DMS153 treated with DMSO at 0.1 percent for 48 hours (cell line): ENCODE results near the gene SLC16A2.
"Not testable (repeated sequence)": the region's sequence is repeated elsewhere in the genome, so short reads cannot be mapped to it uniquely, and the experiment has no call there.

Source experiments
- DNase-seq: peaks from one replicate; lab custom pipeline; 2025; ENCODE audit not compliant: unreplicated experiment; lab: John Stamatoyannopoulos, UW

SLC16A2 gene

DNA sequence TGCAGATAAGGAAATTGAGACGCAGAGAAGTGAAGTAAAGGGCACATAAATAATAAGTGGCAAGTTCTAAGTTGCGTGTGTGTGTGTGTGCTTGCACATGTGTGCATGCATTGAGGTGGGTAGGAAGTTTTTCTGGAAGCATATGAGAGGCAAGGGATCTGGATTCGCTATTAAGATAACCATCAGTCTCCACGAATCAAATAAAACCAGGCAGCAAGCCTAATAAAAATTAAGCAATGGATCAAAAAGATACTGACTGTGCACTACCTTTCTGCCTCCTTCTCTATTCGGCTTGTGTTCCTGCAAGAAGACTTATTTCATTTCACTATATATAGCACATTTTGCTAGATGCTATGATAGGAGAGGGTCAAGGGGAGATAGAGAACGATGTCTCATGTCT is 23.8 kb downstream of the SLC16A2 start:
- no peak for DNase-seq

DNA sequence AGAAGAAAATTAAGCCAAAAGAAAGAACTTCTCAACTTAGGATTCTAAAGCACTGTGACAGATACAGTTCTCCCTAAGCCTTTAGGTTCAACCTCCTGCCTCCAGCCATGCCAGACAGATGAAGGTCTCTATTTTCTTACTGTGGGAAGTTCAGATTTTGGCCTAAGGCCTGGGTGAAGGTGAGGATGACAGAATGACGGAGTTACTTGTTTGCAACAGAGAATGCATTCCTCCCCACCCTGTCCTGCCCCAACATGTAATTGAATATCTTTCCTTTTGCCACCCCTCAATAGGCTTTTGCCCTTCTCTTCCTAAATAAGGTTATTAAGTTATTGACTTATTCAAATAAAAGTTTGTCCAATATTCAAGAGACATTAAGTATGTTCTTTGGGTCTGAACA is 25.6 kb downstream of the SLC16A2 start:
- DNase-seq, result no peak

DNA sequence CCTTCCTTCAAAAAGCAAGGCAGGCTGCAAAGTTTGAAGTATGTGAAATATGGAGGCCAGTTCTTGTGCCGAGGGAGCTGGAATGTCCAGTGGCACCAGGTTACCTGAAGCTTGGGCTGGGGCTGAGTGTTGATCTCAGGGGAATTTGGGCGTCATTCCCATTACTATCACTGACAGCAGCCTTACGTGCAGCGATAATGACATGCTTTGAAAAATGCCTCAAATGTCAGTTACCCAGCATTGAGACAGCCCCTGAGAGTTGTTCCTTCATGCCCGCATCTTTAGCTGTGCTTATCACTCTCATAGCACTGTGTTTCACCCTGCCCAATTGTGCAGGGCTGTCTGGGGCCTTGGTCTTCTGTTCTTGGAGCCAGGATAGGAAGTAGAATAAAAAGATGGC is 27.4 kb downstream of the SLC16A2 start:
- DNase-seq, result no peak

DNA sequence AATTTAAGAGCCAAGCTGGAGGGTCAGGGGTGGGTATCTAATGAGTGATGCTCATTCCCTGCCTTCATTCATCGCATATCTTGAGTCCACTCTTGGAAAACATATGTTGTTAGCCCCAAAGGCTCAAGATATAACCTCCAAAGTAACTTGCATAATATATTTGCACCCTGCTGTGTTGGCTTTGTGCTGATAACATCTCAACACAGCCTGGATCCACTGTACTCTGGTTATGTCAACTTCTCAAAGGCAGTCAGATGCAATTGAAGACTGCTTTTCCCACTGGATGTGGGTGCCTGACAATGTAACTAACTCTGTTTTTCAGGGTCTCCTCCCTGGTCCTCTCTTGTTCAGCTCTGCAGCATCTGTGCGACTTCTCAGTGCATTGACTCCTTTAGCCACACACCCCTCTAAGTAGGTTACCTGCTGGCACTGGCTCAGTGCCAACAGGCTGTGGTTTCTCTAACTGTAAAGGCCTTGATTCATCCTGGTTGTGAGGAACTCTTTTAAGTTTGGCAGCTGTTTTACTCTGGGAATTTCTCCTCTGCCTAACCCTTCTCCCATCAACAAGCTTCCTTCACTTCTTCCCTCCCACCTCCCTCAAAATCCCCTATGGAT is 28.1 kb downstream of the SLC16A2 start:
- no peak for DNase-seq

DNA sequence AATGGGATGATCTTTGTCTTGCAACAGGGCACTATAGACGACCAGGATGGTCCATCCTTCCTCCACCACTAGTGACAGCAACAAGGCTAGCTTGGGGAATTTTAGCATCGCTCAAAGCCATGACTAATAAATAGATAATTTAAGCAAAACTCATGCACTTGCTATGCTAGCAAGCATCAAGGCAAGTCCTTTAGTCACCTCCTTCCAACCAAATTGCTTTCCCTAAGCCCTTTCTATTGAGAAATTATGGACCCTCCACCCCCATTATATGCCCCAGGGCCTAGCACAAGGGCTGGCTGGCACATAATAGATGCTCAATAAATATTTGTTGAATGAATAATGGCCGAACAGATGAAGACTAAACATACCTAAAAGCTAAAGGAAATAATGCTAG is 28.6 kb downstream of the SLC16A2 start:
- DNase-seq, result no peak

DNA sequence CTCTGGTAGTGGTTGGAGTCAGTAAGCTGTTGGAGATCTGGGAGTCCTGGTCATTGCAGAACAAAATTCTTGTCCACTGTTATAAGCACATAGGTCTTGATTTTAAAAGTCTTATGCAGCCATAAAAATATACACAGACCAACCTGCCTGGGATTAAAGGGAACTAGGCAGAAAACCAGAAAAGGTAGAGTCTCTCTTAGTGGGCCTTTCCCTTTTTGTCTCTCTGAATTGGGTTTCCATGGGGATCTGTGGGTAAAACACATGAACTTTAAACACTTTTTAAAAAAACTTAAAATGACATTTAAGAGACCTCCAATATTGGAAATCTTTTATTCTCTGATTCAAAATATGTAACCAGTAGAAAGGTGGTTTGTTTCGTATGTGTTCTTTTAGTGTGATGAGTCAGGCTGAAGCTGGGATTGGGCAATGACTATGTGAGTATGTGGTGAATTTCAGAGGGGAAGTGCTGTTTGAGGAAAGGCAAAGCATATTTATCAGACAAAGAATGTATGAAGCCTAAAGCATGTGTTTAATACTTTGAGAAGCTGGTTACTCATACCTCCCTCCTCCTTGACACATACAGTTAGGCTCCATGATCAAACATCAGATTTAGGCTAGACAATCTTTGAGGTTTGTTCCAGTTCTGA is 29.6 kb downstream of the SLC16A2 start:
- DNase-seq, result no peak

DNA sequence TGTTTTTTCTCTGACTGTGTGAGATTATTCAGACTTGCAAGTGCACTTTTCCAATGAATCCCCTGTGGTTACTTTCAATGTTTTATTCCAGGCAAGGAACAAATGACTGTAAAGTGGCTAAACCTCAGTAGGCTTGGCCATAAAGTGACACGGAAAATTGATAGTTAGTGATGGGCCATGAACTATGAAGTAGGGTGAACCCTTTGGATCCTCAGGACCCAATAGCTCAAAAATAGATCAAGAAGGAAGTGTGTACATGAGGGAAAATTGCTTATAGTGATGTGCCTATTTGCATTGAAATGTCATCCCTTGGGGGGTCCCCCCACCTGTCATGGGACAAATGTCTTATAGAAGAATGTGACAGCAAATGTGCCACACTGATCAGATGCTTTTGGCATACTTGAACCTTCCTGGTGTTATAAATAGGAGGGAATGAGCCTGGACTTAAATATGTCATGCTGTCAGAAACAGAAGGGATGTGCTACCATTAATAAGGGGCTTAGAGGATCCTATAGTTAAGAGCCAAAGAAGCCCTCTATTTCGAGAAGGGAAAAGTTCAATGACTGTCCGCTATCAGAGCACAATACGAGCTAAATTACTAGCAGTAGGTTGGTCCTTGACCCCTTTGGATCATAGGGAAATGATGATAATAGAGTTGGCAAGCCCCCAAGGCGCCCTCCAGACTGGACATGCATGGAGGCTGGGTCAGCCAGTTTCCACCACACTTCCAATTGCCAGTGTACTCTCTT is 30.3 kb downstream of the SLC16A2 start:
- DNase-seq, result no peak

DNA sequence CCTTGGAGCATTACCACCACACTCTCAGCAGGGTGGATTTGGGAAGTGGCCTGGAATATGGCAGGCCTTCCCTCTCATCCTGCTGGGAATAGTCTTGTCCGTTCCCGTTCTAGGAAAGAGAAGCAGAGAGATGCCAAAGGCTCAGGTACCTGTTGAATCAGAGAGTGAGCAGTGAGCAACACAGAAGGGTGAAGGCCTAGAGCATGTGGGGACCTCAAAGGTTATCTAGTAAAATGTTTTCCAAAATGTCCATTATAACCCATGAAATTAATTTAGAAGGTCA is 30.8 kb downstream of the SLC16A2 start:
- no peak for DNase-seq

DNA sequence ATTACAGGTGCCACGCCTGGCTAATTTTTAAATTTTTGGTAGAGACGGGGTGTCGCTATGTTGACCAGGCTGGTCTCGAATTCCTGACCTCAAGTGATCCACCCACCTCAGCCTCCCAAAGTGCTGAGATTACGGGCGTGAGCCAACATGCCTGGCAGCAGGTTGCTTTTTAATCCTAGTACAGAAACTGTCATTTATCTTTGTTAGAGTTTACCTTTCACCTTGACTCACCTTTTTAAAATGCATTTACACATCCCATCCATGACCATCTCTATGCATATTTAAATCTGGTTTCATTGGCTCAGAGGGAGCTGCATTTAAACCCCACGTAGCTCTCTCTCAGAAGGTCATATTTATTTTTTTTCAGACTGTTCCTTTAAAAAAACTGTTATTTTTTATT is 31.9 kb downstream of the SLC16A2 start:
- no peak for DNase-seq

DNA sequence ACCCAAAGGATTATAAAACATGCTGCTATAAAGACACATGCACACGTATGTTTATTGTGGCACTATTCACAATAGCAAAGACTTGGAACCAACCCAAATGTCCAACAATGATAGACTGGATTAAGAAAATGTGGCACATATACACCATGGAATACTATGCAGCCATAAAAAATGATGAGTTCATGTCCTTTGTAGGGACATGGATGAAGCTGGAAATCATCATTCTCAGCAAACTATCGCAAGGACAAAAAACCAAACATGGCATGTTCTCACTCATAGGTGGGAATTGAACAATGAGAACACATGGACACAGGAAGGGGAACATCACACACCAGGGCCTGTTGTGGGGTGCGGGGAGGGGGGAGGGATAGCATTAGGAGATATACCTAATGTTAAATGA is 32.9 kb downstream of the SLC16A2 start:
- not testable (repeated sequence) for DNase-seq

DNA sequence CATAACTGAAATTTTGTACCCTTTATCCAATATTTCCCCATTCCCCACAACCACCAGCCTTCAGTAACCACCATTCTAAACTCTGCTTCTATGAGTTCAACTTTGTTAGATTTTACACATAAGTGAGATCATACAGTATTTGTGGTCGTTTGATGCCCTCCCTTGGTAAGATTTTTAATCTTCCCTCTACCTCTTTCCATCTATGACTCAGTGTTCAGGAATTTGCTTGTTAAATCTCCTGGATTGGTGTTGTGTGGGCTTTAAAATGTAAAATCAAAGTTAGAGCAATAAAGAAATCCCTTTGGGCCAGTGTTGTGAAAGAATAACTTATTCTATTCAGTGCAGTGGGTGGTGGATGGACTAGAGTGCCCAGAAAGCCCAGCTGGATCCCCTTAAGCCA is 37.4 kb downstream of the SLC16A2 start:
- DNase-seq, result no peak

DNA sequence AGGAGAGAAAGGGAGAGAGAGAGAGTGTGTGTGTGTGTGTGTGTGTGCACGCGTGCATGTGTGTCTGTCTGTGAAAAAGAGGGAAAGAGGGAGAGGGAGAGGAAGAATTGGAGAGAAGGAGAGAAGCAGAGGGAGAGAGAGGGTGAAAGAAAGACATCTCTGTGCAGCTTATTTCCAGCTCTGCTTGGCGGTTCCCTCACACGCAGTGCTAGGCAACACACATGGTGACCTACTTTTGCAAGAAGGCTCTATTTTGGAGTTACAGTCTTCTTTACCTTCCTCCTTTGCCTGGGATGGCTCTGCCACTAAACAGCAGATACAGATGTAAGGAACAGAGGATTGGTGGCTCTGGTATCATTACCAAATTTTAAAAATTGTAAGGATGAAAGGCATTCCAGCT is 40.1 kb downstream of the SLC16A2 start:
- DNase-seq, result no peak

DNA sequence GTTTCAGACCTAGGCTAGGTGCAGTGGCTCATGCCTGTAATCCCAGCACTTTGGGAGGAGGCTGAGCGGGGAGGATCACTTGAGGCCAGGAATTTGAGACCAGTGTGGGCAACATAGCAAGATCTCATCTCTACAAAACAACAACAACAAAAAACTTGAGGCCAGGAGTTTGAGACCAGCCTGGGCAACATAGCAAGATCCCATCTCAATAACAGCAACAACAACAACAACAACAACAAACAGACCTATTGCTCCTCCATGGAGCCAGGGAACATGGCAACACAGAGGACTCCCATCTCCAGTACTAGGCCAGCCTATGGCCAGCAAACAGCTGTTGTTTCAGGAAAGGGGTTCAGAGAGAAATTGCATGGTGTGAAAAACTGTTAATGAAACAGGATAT is 43.4 kb downstream of the SLC16A2 start:
- DNase-seq, result no peak

DNA sequence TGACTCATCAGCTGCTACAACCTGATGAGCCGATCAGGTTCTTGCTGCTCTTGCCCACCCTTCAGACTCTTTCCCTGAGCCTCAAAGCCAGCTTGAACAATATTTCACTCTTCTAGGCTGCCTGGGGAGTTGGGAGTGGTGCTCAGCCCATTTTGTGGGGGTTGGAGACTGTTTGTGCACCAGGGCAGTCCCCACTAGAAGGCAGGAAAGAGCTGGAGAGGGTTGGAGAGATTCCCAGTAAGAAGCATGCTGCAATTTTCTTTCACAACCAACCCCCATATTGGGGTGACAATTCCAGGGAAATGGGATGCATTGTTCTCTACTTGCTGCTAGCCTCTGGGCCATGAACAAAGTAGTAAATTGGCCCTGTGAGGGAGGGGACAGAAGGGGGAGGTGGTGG is 44.1 kb downstream of the SLC16A2 start:
- DNase-seq, result no peak

DNA sequence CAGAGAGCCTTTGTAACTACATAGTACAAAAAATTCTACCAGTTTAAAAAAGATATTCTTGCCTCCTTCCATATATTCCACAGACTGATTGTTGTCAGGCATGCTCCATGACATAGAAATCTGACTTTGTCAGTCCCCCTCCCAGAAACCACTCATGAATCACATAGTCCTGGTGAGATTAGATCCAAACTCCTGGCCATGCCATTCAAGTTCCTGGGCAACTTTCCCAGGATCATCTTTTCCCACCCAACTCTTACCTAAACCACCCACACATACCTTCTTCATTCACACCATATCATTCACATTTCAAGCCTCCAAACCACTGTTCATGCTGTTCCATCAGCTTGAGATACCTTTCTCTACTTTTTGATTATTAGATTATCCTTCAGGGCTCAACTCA is 46.4 kb downstream of the SLC16A2 start:
- DNase-seq, result no peak

DNA sequence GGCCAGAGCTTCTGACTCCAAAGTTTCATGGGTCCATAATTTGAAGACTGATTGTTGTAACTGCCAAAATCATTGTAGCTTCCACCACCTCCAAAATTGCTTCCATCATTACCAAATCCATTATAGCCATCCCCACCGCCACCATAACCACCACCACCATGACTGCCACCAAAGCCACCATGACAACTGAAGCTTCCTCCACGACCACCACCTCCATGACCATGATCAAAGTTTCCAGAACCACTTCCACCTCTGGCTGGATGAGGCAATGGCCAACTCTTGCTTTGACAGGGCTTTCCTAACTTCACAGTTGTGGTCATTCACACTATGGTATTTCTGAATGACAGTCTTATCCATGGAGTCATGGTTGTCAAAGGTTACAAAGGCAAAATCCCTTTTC is 51.8 kb downstream of the SLC16A2 start:
- not testable (repeated sequence) for DNase-seq

DNA sequence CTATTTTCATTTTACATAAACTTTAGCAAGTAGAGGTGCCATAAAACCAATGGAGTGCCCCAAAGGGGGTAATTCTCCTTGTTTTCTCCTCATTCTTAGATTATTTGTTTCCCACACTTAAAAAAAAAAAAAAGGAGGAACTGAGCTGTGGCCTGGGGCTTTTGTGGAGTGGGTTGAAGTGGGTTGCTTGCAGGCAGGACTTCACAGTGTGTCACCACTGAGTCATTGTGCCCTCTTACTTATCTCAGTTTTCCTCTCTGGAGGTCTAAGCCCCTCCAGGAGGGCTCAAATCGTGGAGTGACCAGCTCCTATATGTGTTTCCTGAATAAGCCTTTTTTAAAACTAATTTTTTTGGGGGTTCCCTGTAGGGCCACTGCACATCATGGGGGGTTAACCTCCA is 69.0 kb downstream of the SLC16A2 start:
- DNase-seq, result no peak

DNA sequence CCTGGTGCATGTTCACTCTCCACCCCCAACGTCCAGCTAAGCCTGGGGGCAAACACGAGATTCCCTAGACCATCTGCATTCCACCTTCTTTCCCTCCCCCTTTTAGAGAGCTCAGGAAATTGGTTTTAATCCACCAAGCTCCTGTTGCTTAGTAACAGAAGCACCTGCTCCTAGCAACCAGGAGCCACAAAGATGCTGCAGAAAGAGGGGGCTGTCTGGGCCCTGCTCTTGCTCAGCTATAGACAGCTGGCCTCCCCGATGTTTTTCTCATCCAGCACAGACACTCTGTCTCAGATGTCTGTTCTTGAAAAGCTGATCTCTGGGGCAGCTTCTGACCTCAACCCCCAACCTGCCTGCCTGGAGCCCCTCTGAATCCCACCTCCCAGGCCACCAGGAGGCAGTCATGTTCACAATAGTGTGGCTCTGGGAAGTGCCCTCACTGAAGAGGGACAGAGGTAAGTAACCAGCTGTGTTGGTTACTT is 71.5 kb downstream of the SLC16A2 start:
- DNase-seq, result no peak

DNA sequence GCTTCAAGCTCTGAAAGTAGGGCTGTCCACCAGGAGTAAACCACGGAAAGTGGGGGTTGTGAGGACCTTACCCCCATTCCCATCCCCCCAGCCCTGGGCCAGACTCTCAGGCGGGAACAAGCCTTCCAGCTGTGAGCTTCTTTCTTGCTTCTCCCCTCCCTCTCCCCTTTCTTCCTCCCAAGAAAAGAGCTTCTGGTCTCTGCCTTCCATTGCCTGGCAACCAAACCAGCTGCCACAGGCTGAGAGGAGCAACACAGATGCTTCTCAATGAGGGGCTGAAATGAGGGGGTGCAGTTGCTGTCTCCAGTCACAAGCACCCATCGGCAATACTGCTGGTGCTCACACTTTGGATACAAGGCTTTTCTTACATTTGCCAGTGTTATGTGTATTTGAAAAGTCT is 72.5 kb downstream of the SLC16A2 start:
- no peak for DNase-seq

DNA sequence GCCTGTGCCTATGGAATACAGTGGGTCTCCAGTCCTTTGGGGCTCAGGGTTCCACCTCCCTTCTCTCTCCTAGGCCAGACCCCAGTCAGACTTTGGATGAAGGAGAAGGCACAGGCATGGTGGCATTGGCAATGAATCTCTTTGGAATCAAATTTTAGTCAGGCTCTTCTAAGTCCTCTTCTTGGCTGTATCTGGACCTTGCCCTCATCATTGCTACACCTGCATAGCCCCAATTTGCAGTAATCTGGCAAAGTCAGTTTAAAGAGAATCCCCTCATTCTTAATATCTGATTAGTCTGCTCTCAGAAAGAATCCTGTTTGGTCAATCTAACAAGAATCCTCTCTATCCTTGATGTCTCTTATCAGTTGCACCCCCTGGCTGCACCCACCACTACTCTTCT is 77.6 kb downstream of the SLC16A2 start:
- no peak for DNase-seq

DNA sequence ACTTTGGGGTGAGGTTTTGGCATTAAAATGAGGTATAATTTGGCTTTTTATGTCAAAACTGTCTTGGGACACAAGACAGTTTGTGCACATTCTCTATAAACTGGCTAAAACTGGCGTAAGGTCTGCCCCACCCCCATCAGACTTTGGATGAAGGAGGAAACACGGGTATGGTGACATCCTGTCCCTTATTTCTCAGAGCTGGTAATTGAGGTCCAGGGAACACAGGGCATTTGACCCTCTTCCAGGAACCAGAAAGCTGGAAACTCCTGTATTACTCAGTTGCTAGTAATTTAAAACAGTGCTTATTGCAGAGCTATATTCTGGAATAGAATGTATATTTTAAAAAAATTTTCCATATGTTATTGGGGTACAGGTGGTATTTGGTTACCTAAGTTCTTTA is 78.8 kb downstream of the SLC16A2 start:
- DNase-seq, result no peak

DNA sequence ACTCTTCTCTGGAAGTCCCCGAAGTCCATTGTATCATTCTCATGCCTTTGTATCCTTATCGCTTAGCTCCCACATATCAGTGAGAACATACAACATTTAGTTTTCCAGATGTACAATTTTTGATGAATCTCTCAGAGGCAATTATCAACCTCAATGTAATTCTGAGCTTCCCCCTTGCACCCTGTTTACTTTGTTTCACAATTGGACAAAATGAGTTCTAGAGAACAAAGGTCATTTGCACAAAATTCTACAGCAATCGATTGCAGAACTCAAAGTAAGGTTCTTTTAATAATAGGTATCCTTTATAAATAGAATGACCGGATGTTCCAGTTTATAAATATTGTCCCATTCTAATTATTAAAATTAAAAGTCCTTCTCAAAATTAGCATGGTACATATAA is 79.3 kb downstream of the SLC16A2 start:
- DNase-seq, result no peak

DNA sequence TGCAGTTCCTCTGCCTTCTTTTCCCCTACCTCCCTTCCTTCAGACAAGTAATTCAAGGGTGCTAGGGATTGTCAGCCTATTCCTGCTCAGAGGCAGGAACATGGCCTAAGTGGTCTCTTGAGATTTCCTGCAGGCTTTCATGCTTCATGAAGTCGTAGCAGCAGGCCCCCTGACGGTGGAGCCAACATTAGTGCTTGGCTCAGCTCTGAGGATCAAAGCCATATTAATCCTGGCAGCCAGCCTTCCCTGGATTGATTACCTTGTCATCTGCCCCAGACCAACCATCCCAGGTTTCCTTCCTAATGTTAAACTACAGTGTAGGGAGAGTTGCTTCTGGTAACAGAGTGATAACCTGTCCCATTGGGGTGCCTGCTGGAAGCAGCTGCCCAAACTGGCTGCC is 84.1 kb downstream of the SLC16A2 start:
- no peak for DNase-seq
